Lower leg skin (tissue), 3 donors: ENCODE measurements around the gene SOAT2.

Experiments used
- POLR2A ChIP-seq, 2 donors: fragments of 450-650 bp; IDR thresholded peaks; one replicate each; pipeline ENCODE4 v1.6.1; 2016 to 2017; ENCODE audit warnings: antibody characterized with exemption in 2 of 2, mild to moderate bottlenecking in 1 of 2, moderate library complexity in 1 of 2
- TF ChIP-seq, protein P1 (sequence below), 3 donors: fragments of 450-650 bp; IDR thresholded peaks; one replicate each; pipeline ENCODE4 v1.5.1; 2016; ENCODE audit warnings: antibody characterized with exemption in 3 of 3, mild to moderate bottlenecking in 3 of 3, moderate library complexity in 2 of 3

DNA sequence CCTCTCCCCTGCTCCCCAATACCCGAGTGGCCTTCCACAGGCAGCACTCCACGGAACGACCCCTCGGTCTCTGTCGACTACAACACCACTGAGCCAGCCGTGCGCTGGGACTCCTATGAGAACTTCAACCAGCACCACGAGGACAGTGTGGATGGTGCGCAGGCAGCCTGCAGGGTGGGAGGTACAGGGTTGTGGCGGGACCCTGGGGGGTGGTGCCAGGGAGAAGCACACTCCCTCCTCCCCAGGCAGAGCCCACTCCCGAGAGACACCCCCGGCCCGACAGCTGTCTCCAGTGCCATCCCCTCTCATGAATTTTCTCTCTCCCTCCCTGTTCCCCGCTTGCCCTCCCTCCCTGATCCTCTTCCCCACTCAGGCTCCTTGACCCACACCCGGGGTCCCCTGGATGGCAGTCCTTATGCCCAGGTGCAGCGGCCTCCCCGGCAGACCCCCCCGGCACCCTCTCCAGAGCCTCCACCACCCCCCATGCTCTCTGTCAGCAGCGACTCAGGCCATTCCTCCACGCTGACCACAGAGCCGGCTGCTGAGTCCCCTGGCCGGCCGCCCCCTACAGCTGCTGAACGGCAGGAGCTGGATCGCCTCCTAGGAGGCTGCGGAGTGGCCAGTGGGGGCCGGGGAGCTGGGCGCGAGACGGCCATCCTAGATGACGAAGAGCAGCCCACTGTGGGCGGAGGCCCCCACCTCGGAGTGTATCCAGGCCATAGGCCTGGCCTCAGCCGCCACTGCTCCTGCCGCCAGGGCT lies 44.4 kb upstream of the SOAT2 start:
- TF ChIP-seq, protein P1, sequence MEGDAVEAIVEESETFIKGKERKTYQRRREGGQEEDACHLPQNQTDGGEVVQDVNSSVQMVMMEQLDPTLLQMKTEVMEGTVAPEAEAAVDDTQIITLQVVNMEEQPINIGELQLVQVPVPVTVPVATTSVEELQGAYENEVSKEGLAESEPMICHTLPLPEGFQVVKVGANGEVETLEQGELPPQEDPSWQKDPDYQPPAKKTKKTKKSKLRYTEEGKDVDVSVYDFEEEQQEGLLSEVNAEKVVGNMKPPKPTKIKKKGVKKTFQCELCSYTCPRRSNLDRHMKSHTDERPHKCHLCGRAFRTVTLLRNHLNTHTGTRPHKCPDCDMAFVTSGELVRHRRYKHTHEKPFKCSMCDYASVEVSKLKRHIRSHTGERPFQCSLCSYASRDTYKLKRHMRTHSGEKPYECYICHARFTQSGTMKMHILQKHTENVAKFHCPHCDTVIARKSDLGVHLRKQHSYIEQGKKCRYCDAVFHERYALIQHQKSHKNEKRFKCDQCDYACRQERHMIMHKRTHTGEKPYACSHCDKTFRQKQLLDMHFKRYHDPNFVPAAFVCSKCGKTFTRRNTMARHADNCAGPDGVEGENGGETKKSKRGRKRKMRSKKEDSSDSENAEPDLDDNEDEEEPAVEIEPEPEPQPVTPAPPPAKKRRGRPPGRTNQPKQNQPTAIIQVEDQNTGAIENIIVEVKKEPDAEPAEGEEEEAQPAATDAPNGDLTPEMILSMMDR (IDR thresholded peaks at IDR 0.05) = no peak
- TF ChIP-seq POLR2A (IDR thresholded peaks at IDR 0.05) = no peak
